ENCODE measurements around the gene GLIPR1.

GRCh38 chr12:75503866-75504265, 23.3 kb downstream of the GLIPR1 start:
- TF ChIP-seq CTCF (IDR thresholded peaks at IDR 0.05): no peak
- TF ChIP-seq POLR2AphosphoS5 (IDR thresholded peaks at IDR 0.05): no peak
